OCI-LY1 (cell line): ENCODE data around the gene PSEN1.

Experiments
- CTCF ChIP-seq: fragments of 200-600 bp; sonication (generic), shearing (Covaris generic); IDR thresholded peaks from 2 replicates; pipeline ENCODE4 v1.5.1; 2017; ENCODE audit warnings: mild to moderate bottlenecking, antibody characterized with exemption, low read length, moderate library complexity, mixed read lengths
- EZH2 ChIP-seq: fragments of 200-600 bp; sonication (generic), shearing (Covaris generic); IDR thresholded peaks from 2 replicates; pipeline ENCODE4 v1.8.0; 2017; ENCODE audit warnings: borderline replicate concordance, mixed run types, mild to moderate bottlenecking, antibody characterized with exemption, low read length, moderate library complexity, mixed read lengths

GRCh38 chr14:73248108-73248868 is 112.0 kb downstream of the PSEN1 start:
- no peak for TF ChIP-seq CTCF
- no peak for TF ChIP-seq EZH2
